SK-N-SH treated with all-trans-retinoic acid at 6 μM for 48 hours (cell line): ENCODE data around the gene DGKI.

Experiments
- BACH2 ChIP-seq: fragments of 250-450 bp; sonication (Bioruptor Pico); IDR thresholded peaks from 2 replicates; pipeline ENCODE4 v1.9.0; 2021; ENCODE audit warnings: mild to moderate bottlenecking, borderline replicate concordance
- CREB5 ChIP-seq: fragments of 250-450 bp; sonication (Bioruptor Pico); IDR thresholded peaks from 2 replicates; pipeline ENCODE4 v1.5.1; 2020; ENCODE audit warnings: low read depth, mild to moderate bottlenecking, moderate library complexity
- CSDC2 ChIP-seq: fragments of 250-450 bp; sonication (Bioruptor Pico); IDR thresholded peaks from 2 replicates; pipeline ENCODE4 v1.5.0; 2020; ENCODE audit warnings: mild to moderate bottlenecking, moderate library complexity
- ESRRG ChIP-seq: fragments of 250-450 bp; sonication (Bioruptor Pico); IDR thresholded peaks from 2 replicates; pipeline ENCODE4 v1.6.1; 2021; ENCODE audit warnings: mild to moderate bottlenecking
- ISL1 ChIP-seq: fragments of 250-450 bp; sonication (Bioruptor Pico); IDR thresholded peaks from 2 replicates; pipeline ENCODE4 v2.1.2; 2022; ENCODE audit warnings: mild to moderate bottlenecking, moderate library complexity
- PATZ1 ChIP-seq: fragments of 250-450 bp; sonication (Bioruptor Pico); IDR thresholded peaks from 2 replicates; pipeline ENCODE4 v1.8.0; 2020; ENCODE audit warnings: mild to moderate bottlenecking, moderate library complexity, borderline replicate concordance
- POU6F1 ChIP-seq: fragments of 250-450 bp; sonication (Bioruptor Pico); IDR thresholded peaks from 2 replicates; pipeline ENCODE4 v1.8.0; 2021; ENCODE audit warnings: low read depth, mild to moderate bottlenecking, moderate library complexity, borderline replicate concordance
- RARB ChIP-seq: fragments of 250-450 bp; sonication (Bioruptor Pico); IDR thresholded peaks from 2 replicates; pipeline ENCODE4 v1.8.0; 2021; ENCODE audit warnings: mild to moderate bottlenecking, moderate library complexity
- TCF4 ChIP-seq: fragments of 250-450 bp; sonication (Bioruptor Pico); IDR thresholded peaks from 2 replicates; pipeline ENCODE4 v1.8.0; 2021; ENCODE audit warnings: mild to moderate bottlenecking, moderate library complexity, borderline replicate concordance
- ZC3H10 ChIP-seq: fragments of 250-450 bp; sonication (Bioruptor Pico); IDR thresholded peaks from 2 replicates; pipeline ENCODE4 v1.5.1; 2021; ENCODE audit warnings: mild to moderate bottlenecking, moderate library complexity
- ZFP30 ChIP-seq: fragments of 450-650 bp; formaldehyde crosslinking; IDR thresholded peaks from 2 replicates; pipeline ENCODE4 v1.5.0; 2022; ENCODE audit warnings: mild to moderate bottlenecking, moderate library complexity
- ZNF565 ChIP-seq: fragments of 450-650 bp; formaldehyde crosslinking; conservative IDR thresholded peaks from 2 replicates; pipeline ENCODE4 v1.5.0; 2020; ENCODE audit warnings: low read depth, mild to moderate bottlenecking, moderate library complexity
- ZNF8 ChIP-seq: fragments of 450-650 bp; formaldehyde crosslinking; IDR thresholded peaks from 2 replicates; pipeline ENCODE4 v1.5.0; 2020; ENCODE audit warnings: mild to moderate bottlenecking, moderate library complexity

- TF ChIP-seq ISL1 (CRISPR knock-in tag) (no peak), PATZ1 (CRISPR knock-in tag) (no peak), BACH2 (no peak), ZFP30 (no peak), POU6F1 (CRISPR knock-in tag) (no peak), ZC3H10 (CRISPR knock-in tag) (no peak), ZNF8 (CRISPR knock-in tag) (no peak), CSDC2 (no peak), ZNF565 (CRISPR knock-in tag) (no peak), ESRRG (no peak), RARB (CRISPR knock-in tag) (no peak), CREB5 (CRISPR knock-in tag) (no peak), TCF4 (CRISPR knock-in tag) (no peak)
Measured at GRCh38 chr7:137454246-137454724, 392.5 kb downstream of the DGKI start.
